AG04450 (cell line): ENCODE results near the gene SYPL2. TPM values are rescaled to one million over a fixed set of nuclear protein-coding genes. Genes with fewer than 3 reads are reported as not detected.

Source experiments
- CTCF ChIA-PET: fragments of 300-600, 350-600 bp; formaldehyde crosslinking; extraction: SDS; loops from one replicate; lab custom pipeline; 2022; ENCODE audit warnings: antibody characterized with exemption, inconsistent platforms; lab: Charles Lee
- POLR2A ChIA-PET: fragments of 350-600 bp; formaldehyde crosslinking; extraction: SDS; loops from one replicate; lab custom pipeline; 2021; ENCODE audit warnings: antibody characterized with exemption, inconsistent platforms; lab: Yijun Ruan, JAX
- DNase-seq: peaks from one replicate; pipeline ENCODE4 v3.0.0-alpha.2; 2011; ENCODE audit warnings: low read depth, low spot score
- H3K27ac ChIP-seq: one replicate; pipeline ENCODE4 v1.5.1; 2012; ENCODE audit warnings: low read depth, low read length, control low read depth
- H3K27me3 ChIP-seq: one replicate; pipeline ENCODE4 v1.6.0; 2012; ENCODE audit warnings: low read length; ENCODE audit not compliant: control insufficient read depth, insufficient read depth
- H3K4me3 ChIP-seq: 2 replicates; pipeline ENCODE4 v1.5.1; 2011; ENCODE audit warnings: mild to moderate bottlenecking, low read depth, low read length, control low read depth
- H3K9me3 ChIP-seq: 2 replicates; pipeline ENCODE4 v1.5.1; 2012; ENCODE audit warnings: low read length; ENCODE audit not compliant: control insufficient read depth, insufficient read depth
- CTCF ChIP-seq: IDR thresholded peaks from 2 replicates; pipeline ENCODE4 v1.5.1; 2011; ENCODE audit warnings: low read depth, low read length, control low read depth, inconsistent platforms
- polyA plus RNA-seq: library from polyadenylated mRNA; depleted of rRNA; stranded (reverse); fragments of >200 nt; gene quantifications from 2 replicates; pipeline ENCODE4 v1.2.3, GENCODE V29; 2011

The SYPL2 gene
- polyA plus RNA-seq, 1 experiment: 0.40 TPM

DNA sequence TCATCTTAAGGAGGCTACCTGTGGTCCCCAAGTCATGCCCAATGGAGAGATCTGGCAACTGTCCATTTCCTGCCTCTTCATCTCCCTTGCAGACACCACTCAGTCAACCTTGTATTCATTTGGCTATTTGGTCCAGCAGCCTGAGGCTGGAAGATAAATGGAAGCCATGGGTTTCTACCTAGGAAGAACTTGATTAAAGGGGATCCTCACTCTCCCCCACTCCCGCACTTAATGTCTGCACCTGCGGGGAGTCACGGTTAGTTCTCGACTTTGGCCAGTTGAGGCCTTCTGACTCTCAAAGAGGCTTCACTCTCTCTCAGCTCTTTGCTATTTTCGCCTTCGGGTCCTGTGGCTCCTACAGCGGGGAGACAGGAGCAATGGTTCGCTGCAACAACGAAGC lies 8.9 kb downstream of the SYPL2 start:
- POLR2A ChIA-PET: no interaction called here
- TF ChIP-seq CTCF: no peak
- Histone ChIP-seq H3K9me3 (no peaks in the 10 kb centered on the region; the same call in 1 of the 2 replicates), H3K27ac (no peak overlapping the region), H3K27me3 (peaks cover 56% of the 10 kb centered on the region), H3K4me3 (no peak overlapping the region)
- CTCF ChIA-PET: no interaction called here
- no peak for DNase-seq

- ChIA-PET CTCF (interaction anchor here (1.0 kb wide), 1 partner anchor 56 kb away, joined by 3 read pairs; no protein-coding TSS in a partner anchor), POLR2A (no interaction called here)
- H3K27ac ChIP-seq: no peak overlapping the region
- H3K9me3 ChIP-seq: no peaks in the 10 kb centered on the region; the same call in 1 of the 2 replicates
- no peak for TF ChIP-seq CTCF
- peaks cover 63% of the 10 kb centered on the region for H3K27me3 ChIP-seq
- H3K4me3 ChIP-seq: no peak overlapping the region
- no peak for DNase-seq
Measured at GRCh38 chr1:109476825-109477224, 10.5 kb downstream of the SYPL2 start.

DNA sequence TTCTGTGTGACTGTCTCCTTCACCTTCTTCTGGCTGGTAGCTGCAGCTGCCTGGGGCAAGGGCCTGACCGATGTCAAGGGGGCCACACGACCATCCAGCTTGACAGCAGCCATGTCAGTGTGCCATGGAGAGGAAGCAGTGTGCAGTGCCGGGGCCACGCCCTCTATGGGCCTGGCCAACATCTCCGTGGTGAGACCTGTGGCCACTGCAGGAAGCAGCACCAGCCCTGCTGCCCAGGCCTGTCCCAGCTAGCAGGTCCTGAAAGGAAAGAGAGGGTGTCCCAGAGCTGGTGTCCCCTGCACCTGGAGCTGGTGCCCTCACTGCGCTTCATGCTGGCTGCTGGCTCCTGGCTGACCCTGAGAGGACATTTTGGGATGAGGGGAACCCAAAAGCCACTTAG lies 11.5 kb downstream of the SYPL2 start:
- H3K4me3 ChIP-seq: no peak overlapping the region
- H3K9me3 ChIP-seq: no peaks in the 10 kb centered on the region; the same call in 1 of the 2 replicates
- TF ChIP-seq CTCF: no peak
- H3K27me3 ChIP-seq: peaks cover 63% of the 10 kb centered on the region
- CTCF ChIA-PET: interaction anchor here (0.5 to 2.9 kb wide), 2 partner anchors 55 to 178 kb away, joined by 3 to 15 read pairs; no protein-coding TSS in a partner anchor
- POLR2A ChIA-PET: no interaction called here
- no peak overlapping the region for H3K27ac ChIP-seq
- no peak for DNase-seq

DNA sequence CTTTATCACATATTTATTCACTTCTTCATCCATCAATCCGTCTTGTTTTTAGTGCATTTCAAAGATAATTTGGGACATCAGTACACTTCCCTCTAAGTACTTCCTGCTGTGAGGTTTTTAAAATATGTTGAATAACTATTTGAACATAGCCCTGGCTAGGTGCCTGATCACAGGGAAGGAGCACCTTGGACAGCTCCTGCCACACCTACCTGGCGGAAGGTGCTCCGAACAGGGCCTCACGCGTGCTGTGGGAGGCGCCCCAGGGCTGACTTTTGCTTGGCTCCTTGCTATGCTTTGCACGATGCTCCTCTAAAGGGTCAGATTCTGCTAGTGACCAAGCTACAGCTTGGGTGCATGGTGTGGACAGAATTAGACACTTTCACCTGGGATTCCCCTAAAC lies 12.5 kb downstream of the SYPL2 start:
- no peak for DNase-seq
- Histone ChIP-seq H3K27me3 (peaks cover 56% of the 10 kb centered on the region), H3K4me3 (no peak overlapping the region), H3K9me3 (no peaks in the 10 kb centered on the region; the same call in 1 of the 2 replicates), H3K27ac (no peak overlapping the region)
- no peak for TF ChIP-seq CTCF
- ChIA-PET POLR2A (no interaction called here), CTCF (interaction anchor here (2.9 kb wide), 1 partner anchor 54 kb away, joined by 15 read pairs; no protein-coding TSS in a partner anchor)

DNA sequence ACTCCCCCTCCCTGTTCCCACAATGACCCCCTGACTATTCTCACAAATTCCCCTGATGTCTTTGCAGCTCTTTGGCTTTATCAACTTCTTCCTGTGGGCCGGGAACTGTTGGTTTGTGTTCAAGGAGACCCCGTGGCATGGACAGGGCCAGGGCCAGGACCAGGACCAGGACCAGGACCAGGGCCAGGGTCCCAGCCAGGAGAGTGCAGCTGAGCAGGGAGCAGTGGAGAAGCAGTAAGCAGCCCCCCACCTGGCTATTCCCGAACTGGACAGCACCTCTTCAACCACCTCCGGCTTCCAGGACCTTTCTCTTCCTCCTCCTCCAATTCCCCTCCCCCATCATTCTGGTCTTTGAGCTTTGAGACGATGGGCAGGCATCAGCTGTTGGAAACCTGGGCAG lies 13.0 kb downstream of the SYPL2 start:
- no peak overlapping the region for H3K27ac ChIP-seq
- peaks cover 54% of the 10 kb centered on the region for H3K27me3 ChIP-seq
- TF ChIP-seq CTCF: no peak
- H3K9me3 ChIP-seq: no peaks in the 10 kb centered on the region; the same call in 1 of the 2 replicates
- DNase-seq: no peak
- ChIA-PET POLR2A (no interaction called here), CTCF (interaction anchor here (0.8 to 2.9 kb wide), 3 partner anchors 9 to 53 kb away, joined by 4 to 15 read pairs (median 4); no protein-coding TSS in a partner anchor)
- no peak overlapping the region for H3K4me3 ChIP-seq
